GM19193 (cell line): ENCODE data around the gene STAM2.

Experiments used
- POLR2A ChIP-seq: IDR thresholded peaks from 4 replicates; pipeline ENCODE4 v1.6.1; 2011; ENCODE audit not compliant: insufficient read depth, insufficient read length; ENCODE audit errors: extremely low read depth

Gene STAM2

GRCh38 chr2:152175368-152176112, at the start of gene STAM2:
Gene STAM2, minus strand, starts transcription at chr2:152175763. Its CDS starts 121 bp downstream, at chr2:152175642.
- peak; percentile 94 for TF ChIP-seq POLR2A

DNA sequence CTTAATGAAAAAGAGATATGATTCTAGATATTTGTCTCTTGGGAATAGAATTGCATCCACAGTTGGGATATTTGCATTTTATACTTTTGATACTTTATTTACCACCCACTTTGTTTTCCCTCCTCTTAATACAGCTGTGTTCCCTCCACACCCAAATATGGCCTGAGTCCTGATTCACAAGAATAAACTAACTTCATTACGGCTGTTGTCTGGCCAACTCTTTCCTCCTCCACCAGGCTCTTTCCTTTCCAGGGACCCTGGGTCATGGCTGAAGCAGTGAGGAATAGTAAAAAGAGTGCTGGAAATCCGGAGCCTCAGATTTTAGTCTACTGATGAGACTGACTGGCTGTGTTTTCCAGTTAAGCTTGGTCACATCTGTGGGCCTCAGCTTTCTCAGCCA, 48.4 kb upstream of the STAM2 start:
- TF ChIP-seq POLR2A = no peak

DNA sequence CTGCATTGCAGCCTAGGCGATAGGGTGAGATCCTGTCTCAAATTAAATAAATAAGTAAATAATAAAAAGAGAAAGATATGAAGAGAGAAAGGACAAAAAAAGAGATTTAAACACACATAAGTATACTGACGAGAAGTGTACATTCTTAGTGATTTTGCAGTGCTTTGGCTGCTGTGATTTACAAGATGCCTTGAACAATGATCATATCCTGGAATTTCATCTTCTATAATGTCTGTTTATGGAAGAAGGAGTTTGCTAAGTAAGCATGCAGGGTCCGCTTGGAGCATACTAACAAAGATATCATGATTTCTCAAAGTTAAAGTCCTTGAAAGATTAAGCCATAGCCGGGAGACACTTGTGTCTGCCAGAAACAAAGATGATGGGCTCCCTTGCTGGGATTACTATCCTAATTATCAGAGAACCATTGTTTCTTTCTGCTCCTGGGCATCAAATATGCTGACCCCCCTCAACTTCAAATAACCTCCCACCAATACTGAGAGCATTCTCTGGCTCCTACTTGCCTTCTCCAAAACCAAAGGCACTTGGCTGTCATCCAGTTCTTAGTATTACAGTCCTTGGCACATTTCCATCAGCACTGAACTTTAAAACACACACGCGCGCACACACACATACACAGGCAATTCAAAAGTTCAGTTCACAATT, 47.5 kb upstream of the STAM2 start:
- no peak for TF ChIP-seq POLR2A

DNA sequence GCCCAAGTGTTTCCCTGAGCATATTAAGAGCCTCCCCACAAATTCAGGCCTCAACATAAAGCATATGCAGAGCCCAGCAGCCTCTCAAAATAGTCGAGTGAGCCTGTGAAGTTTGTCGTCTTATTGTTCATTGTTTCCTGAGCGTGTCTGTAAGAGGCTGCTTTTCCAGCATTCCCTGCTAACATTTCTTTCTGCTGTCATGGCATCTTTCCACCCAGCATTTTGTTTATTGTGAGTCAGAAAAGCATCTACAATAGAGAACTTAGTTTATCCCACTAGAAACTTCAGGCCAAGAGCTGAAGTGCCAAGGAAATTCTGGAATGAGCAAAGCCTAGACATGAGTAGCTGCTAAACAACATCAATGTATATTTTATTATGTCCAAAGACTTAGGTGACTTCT, 46.3 kb upstream of the STAM2 start:
- no peak for TF ChIP-seq POLR2A

DNA sequence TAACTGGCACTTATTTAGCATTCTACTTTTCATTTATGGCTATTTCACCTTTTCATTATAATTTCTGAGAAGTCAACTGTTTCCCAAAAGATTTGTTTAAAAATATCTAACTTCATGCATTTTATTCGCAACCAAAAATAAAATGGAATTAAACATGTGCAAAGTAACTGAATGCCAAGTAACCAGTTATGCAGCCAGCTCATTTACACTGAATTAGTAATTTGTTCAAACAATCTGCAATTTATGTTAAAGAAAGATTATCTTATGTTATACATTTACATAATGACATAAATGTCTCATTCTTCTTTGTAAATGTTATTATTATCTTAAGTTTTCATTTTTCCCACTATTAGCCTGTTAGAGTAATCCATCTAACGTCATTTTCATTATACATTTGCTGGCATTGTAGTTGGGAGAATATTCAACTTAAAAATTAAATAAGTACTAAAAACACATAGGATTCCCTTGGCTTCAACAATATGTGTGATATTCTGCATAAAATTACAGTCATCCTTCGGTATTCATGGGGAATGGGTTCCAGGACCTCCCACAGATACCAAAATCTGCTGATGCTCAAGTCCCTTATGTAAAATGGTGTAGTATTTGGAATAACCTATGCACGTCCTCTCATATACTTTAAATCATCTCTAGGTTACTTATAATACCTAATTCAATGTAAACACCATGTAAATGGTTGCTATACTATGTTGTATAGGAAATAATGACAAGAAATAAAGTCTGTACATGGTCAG, 43.7 kb upstream of the STAM2 start:
- TF ChIP-seq POLR2A = no peak

- TF ChIP-seq POLR2A = no peak
Observed at GRCh38 chr2:152201466-152201830, 25.9 kb upstream of the STAM2 start.

GRCh38 chr2:152200565-152201465, 25.3 kb upstream of the STAM2 start:
- TF ChIP-seq POLR2A = no peak

DNA sequence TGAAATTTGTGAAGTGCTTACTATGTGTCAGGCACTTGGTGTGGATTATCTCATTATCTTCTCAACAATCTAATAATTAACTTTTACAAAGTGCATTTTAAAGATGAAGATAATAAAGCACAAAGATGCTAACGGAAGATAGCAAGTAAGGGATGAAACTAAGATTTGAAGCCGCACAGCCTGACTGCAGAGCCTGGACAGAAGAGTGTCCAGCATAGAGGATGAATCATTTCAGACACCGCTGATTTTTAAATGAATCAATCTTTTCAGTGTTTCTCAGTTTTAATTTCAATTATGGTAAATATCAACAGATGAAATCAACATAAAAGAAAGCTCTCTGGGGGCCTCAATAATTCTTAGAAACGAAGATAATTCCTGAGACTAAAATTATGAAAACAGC, 24.5 kb upstream of the STAM2 start:
- no peak for TF ChIP-seq POLR2A

DNA sequence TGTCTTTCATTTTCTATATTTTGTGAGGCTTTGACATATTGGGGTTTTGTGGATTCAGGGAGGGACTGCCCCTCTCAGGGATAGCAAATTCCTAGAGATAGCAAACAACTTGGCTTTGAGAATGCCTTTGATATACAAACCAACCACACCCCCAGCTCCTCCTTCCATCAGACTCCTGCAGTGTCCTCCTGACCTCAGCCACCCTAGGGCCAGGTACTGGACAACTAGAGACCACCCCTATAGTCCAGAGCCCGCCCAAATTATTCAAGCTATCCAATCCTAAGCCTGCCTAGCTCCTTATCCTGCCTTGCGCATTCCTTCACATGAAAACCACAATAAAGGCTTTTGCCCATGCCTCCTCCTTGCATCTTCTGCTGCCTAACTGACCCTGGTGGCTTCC, 22.9 kb upstream of the STAM2 start:
- TF ChIP-seq POLR2A = no peak

GRCh38 chr2:152189622-152190495, 14.3 kb upstream of the STAM2 start:
- no peak for TF ChIP-seq POLR2A

GRCh38 chr2:152186262-152186661, 10.7 kb upstream of the STAM2 start:
- no peak for TF ChIP-seq POLR2A

GRCh38 chr2:152183401-152184073, 8.0 kb upstream of the STAM2 start:
- TF ChIP-seq POLR2A = no peak

- no peak for TF ChIP-seq POLR2A
Observed at GRCh38 chr2:152176113-152176714, 651 bp upstream of the STAM2 start.
